ENCODE measurements around the gene FRY. TPM values are rescaled to one million over a fixed set of nuclear protein-coding genes. Genes with fewer than 3 reads are reported as not detected.

FRY gene
- total and polyA plus RNA-seq, 11 donors = 21.6 to 237 (median 165) TPM

- Histone ChIP-seq H3K27ac (peak overlapping the region in 8 of 12 donors; percentile 10 to 84 (median 33)), H3K4me1 (peaks cover 5 to 90% (median 47%) of the 10 kb centered on the region in 12 donors), H3K4me3 (no peak overlapping the region), H3K36me3 (peaks cover 0 to 58% (median 12%) of the 10 kb centered on the region in 9 donors), H3K27me3 (no peaks in the 10 kb centered on the region), H3K9me3 (no peaks in the 10 kb centered on the region)
- no peak for DNase-seq
- intact Hi-C loops (cut with DNase I) = no loop called here
- no peak for ATAC-seq
- 95 to 100% (median 99%) methylated on average over 1 of the region's 1 CpG for WGBS, 4 donors
- TF ChIP-seq CTCF (IDR thresholded peaks at IDR 0.05) = peak in 4 of 12 donors; percentile 12 to 38 (median 20)
- TF ChIP-seq POLR2A (IDR thresholded peaks at IDR 0.05) = no peak
Observed at GRCh38 chr13:32259116-32259515, 227.5 kb downstream of the FRY start.

GRCh38 chr13:32261567-32261966 lies 230.0 kb downstream of the FRY start:
- peak; percentile 83 to 94 (median 92) for ATAC-seq
- Histone ChIP-seq H3K4me1 (peaks cover 9 to 89% (median 58%) of the 10 kb centered on the region in 12 donors), H3K9me3 (no peaks in the 10 kb centered on the region), H3K36me3 (peaks cover 0 to 69% (median 25%) of the 10 kb centered on the region in 9 donors), H3K27me3 (no peaks in the 10 kb centered on the region), H3K4me3 (peak overlapping the region in 3 of 12 donors; percentile 6 to 23 (median 10)), H3K27ac (peak overlapping the region; percentile 62 to 84 (median 76))
- intact Hi-C loops (cut with DNase I) = loop anchor here in 1 of 10 donors (5.0 kb wide), 1 partner anchor 41 kb away; no protein-coding TSS in a partner anchor
- WGBS, 4 donors = 8 to 18% (median 16%) methylated on average over 9 of the region's 9 CpGs
- peak; percentile 76 to 92 (median 89) for DNase-seq
- TF ChIP-seq CTCF (IDR thresholded peaks at IDR 0.05) (no peak), POLR2A (IDR thresholded peaks at IDR 0.05) (peak in 1 of 2 donors; percentile 38)

GRCh38 chr13:32262165-32262564 lies 230.6 kb downstream of the FRY start:
- no peak for ATAC-seq

More at GRCh38 chr13:32262165-32262564, 230.6 kb downstream of the FRY start:
- DNase-seq = no peak
- H3K4me3 ChIP-seq = peak overlapping the region in 2 of 12 donors; percentile 6 to 10
- no peaks in the 10 kb centered on the region for H3K9me3 ChIP-seq
- no peak for TF ChIP-seq POLR2A (IDR thresholded peaks at IDR 0.05)
- TF ChIP-seq CTCF (IDR thresholded peaks at IDR 0.05) = no peak
- H3K4me1 ChIP-seq = peaks cover 9 to 89% (median 57%) of the 10 kb centered on the region in 12 donors
- H3K27ac ChIP-seq = peak overlapping the region; percentile 62 to 84 (median 76)
- intact Hi-C loops (cut with DNase I) = loop anchor here in 1 of 10 donors (5.0 kb wide), 1 partner anchor 40 kb away; no protein-coding TSS in a partner anchor
- WGBS, 4 donors = 47 to 57% (median 50%) methylated on average over 3 of the region's 3 CpGs
- no peaks in the 10 kb centered on the region for H3K27me3 ChIP-seq
- peaks cover 0 to 69% (median 31%) of the 10 kb centered on the region in 9 donors for H3K36me3 ChIP-seq

All from heart left ventricle (tissue), 16 donors.